ENCODE data around the gene DNMT3L.
"Not testable (repeated sequence)": the region's sequence is repeated elsewhere in the genome, so short reads cannot be mapped to it uniquely, and the experiment has no call there.

GRCh38 chr21:44202590-44203299 lies 59.0 kb downstream of the DNMT3L start:
- TF ChIP-seq, protein P1, sequence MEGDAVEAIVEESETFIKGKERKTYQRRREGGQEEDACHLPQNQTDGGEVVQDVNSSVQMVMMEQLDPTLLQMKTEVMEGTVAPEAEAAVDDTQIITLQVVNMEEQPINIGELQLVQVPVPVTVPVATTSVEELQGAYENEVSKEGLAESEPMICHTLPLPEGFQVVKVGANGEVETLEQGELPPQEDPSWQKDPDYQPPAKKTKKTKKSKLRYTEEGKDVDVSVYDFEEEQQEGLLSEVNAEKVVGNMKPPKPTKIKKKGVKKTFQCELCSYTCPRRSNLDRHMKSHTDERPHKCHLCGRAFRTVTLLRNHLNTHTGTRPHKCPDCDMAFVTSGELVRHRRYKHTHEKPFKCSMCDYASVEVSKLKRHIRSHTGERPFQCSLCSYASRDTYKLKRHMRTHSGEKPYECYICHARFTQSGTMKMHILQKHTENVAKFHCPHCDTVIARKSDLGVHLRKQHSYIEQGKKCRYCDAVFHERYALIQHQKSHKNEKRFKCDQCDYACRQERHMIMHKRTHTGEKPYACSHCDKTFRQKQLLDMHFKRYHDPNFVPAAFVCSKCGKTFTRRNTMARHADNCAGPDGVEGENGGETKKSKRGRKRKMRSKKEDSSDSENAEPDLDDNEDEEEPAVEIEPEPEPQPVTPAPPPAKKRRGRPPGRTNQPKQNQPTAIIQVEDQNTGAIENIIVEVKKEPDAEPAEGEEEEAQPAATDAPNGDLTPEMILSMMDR (optimal IDR thresholded peaks at IDR 0.05 in 1 of 3, IDR thresholded peaks at IDR 0.05 in 1 of 3, conservative IDR thresholded peaks at IDR 0.05 in 1 of 3; ENCODE audit: extremely low read depth in 1 of 3, insufficient read depth in 2 of 3, low read length in 3 of 3), result not testable (repeated sequence)
- TF ChIP-seq EZH2 (IDR thresholded peaks at IDR 0.05; ENCODE audit: low read length), result not testable (repeated sequence)
